PC-3 (cell line): ENCODE measurements around the gene ART4.

ENCODE experiments used
- EZH2 ChIP-seq: fragments of 300-600 bp; sonication (generic); IDR thresholded peaks from one replicate; pipeline ENCODE4 v1.6.1; 2017; ENCODE audit warnings: antibody characterized with exemption, mild to moderate bottlenecking, low read length; ENCODE audit not compliant: unreplicated experiment
- TF ChIP-seq, protein P1 (sequence below): fragments of 300-600 bp; sonication (generic); conservative IDR thresholded peaks from 2 replicates; pipeline ENCODE4 v1.5.1; 2017; ENCODE audit warnings: antibody characterized with exemption, low read depth, mild to moderate bottlenecking, low read length

DNA sequence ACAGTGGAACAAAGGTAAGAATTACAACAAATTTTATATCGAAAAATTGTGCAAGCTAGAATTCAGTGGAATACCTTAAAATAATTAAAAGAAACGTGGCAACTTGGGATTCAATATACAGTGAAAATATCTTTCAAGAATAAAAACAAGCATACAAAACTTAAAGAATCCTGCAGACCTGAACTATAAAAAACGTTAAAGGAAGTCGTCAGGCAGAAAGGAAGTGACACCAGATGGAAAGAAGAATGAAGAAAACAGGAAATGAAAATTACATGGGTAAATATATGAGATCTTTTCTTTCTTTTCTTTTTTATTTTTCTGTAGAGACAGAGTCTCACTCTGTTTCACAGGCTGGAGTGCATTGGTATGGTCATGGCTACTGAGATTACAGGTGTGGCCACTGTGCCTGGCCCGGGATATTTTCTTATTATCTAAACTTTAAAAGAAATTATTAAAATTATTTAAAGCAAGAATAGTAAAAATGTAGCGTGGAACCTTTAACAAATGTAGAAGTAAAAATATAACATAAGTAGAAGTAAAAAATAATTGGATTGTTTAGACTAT is 37.6 kb upstream of the ART4 start:
- TF ChIP-seq, protein P1, sequence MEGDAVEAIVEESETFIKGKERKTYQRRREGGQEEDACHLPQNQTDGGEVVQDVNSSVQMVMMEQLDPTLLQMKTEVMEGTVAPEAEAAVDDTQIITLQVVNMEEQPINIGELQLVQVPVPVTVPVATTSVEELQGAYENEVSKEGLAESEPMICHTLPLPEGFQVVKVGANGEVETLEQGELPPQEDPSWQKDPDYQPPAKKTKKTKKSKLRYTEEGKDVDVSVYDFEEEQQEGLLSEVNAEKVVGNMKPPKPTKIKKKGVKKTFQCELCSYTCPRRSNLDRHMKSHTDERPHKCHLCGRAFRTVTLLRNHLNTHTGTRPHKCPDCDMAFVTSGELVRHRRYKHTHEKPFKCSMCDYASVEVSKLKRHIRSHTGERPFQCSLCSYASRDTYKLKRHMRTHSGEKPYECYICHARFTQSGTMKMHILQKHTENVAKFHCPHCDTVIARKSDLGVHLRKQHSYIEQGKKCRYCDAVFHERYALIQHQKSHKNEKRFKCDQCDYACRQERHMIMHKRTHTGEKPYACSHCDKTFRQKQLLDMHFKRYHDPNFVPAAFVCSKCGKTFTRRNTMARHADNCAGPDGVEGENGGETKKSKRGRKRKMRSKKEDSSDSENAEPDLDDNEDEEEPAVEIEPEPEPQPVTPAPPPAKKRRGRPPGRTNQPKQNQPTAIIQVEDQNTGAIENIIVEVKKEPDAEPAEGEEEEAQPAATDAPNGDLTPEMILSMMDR, result no peak
- TF ChIP-seq EZH2, result no peak
